Inflammatory macrophage treated with lipopolysaccharide for 1 hour (primary cell): ENCODE results near the gene ARFIP1.

ENCODE experiments used
- DNase-seq, 2 donors: peaks; one replicate each; pipeline ENCODE4 v3.0.0-alpha.2; 2020 to 2022

The ARFIP1 gene

GRCh38 chr4:152941411-152941810, 161.7 kb downstream of the ARFIP1 start:
- DNase-seq, result no peak

- DNase-seq, result no peak
These were observed 162.6 kb downstream of the ARFIP1 start for GRCh38 chr4:152942346-152942745.

GRCh38 chr4:152943672-152944071, 163.9 kb downstream of the ARFIP1 start:
- no peak for DNase-seq

- no peak for DNase-seq
These were observed 165.0 kb downstream of the ARFIP1 start for GRCh38 chr4:152944666-152945320.

GRCh38 chr4:152945639-152946038, 165.9 kb downstream of the ARFIP1 start:
- DNase-seq, result no peak

- DNase-seq, result no peak
These were observed 166.7 kb downstream of the ARFIP1 start for GRCh38 chr4:152946446-152946845.

- no peak for DNase-seq
These were observed 167.6 kb downstream of the ARFIP1 start for GRCh38 chr4:152947311-152947710.

GRCh38 chr4:152949930-152950329, 170.2 kb downstream of the ARFIP1 start:
- no peak for DNase-seq

- DNase-seq, result no peak
These were observed 170.9 kb downstream of the ARFIP1 start for GRCh38 chr4:152950402-152951274.

- no peak for DNase-seq
These were observed 171.6 kb downstream of the ARFIP1 start for GRCh38 chr4:152951348-152951747.

- DNase-seq, result no peak
These were observed 173.8 kb downstream of the ARFIP1 start for GRCh38 chr4:152953514-152953913.

- DNase-seq, result no peak
These were observed 175.0 kb downstream of the ARFIP1 start for GRCh38 chr4:152954741-152955140.

GRCh38 chr4:152956147-152956546, 176.4 kb downstream of the ARFIP1 start:
- DNase-seq, result no peak

- DNase-seq, result no peak
These were observed 177.1 kb downstream of the ARFIP1 start for GRCh38 chr4:152956650-152957436.

GRCh38 chr4:152957437-152958171, 177.8 kb downstream of the ARFIP1 start:
- DNase-seq, result no peak

- no peak for DNase-seq
These were observed 179.3 kb downstream of the ARFIP1 start for GRCh38 chr4:152959080-152959479.

- no peak for DNase-seq
These were observed 180.3 kb downstream of the ARFIP1 start for GRCh38 chr4:152960082-152960481.

GRCh38 chr4:152961014-152961772, 181.4 kb downstream of the ARFIP1 start:
- no peak for DNase-seq

GRCh38 chr4:152961773-152962115, 182.0 kb downstream of the ARFIP1 start:
- no peak for DNase-seq
